HepG2 (cell line): ENCODE data around the gene ZNF184. TPM values are rescaled to one million over a fixed set of nuclear protein-coding genes. Genes with fewer than 3 reads are reported as not detected.

Experiments
- ARNTL ChIP-seq: sonication (generic); formaldehyde crosslinking; IDR thresholded peaks from 2 replicates; pipeline ENCODE4 v1.4.0; 2020; ENCODE audit warnings: mild to moderate bottlenecking, missing genetic modification reagents
- ATF3 ChIP-seq: sonication (generic); formaldehyde crosslinking; IDR thresholded peaks from 2 replicates; pipeline ENCODE4 v1.4.0; 2020; ENCODE audit warnings: missing genetic modification reagents
- BCLAF1 ChIP-seq: fragments of 450-650 bp; IDR thresholded peaks from 2 replicates; pipeline ENCODE4 v1.6.1; 2017; ENCODE audit warnings: mild to moderate bottlenecking
- CBFB ChIP-seq: sonication (generic); formaldehyde crosslinking; IDR thresholded peaks from 2 replicates; pipeline ENCODE4 v1.4.0; 2020; ENCODE audit warnings: missing genetic modification reagents
- CBX5 ChIP-seq: sonication (generic); formaldehyde crosslinking; IDR thresholded peaks from 2 replicates; pipeline ENCODE4 v1.4.0; 2020; ENCODE audit warnings: missing genetic modification reagents, borderline replicate concordance
- CEBPB ChIP-seq: IDR thresholded peaks from 2 replicates; pipeline ENCODE4 v1.6.1; 2011; ENCODE audit warnings: low read depth, low read length, improper control_type of control experiment, borderline replicate concordance
- HDAC2 ChIP-seq: sonication (generic); formaldehyde crosslinking; IDR thresholded peaks from 2 replicates; pipeline ENCODE4 v1.4.0; 2020; ENCODE audit warnings: missing genetic modification reagents
- HINFP ChIP-seq: sonication (generic); formaldehyde crosslinking; IDR thresholded peaks from 2 replicates; pipeline ENCODE4 v1.4.0; 2020; ENCODE audit warnings: low read depth, mild to moderate bottlenecking, missing genetic modification reagents
- HNRNPUL1 ChIP-seq: fragments of 200-400 bp; formaldehyde crosslinking; IDR thresholded peaks from 2 replicates; pipeline ENCODE4 v1.6.1; 2017; ENCODE audit warnings: low read depth, mild to moderate bottlenecking, low read length, moderate library complexity
- MEF2D ChIP-seq: sonication (generic); formaldehyde crosslinking; IDR thresholded peaks from 2 replicates; pipeline ENCODE4 v1.5.1; 2020; ENCODE audit warnings: mild to moderate bottlenecking, missing genetic modification reagents
- NCOR1 ChIP-seq: fragments of 200-600 bp; sonication (generic); IDR thresholded peaks from 2 replicates; pipeline ENCODE4 v1.7.0; 2017; ENCODE audit warnings: antibody characterized with exemption, low read length, borderline replicate concordance
- NFIB ChIP-seq: sonication (generic); formaldehyde crosslinking; IDR thresholded peaks from 2 replicates; pipeline ENCODE4 v1.9.0; 2021; ENCODE audit warnings: missing genetic modification reagents, mild to moderate bottlenecking, borderline replicate concordance
- NR2F2 ChIP-seq: IDR thresholded peaks from 2 replicates; pipeline ENCODE4 v1.6.1; 2012; ENCODE audit warnings: low read depth, inconsistent platforms, borderline replicate concordance
- NRL ChIP-seq: sonication (generic); formaldehyde crosslinking; IDR thresholded peaks from 2 replicates; pipeline ENCODE4 v1.5.0; 2020; ENCODE audit warnings: missing genetic modification reagents, mild to moderate bottlenecking, moderate library complexity, borderline replicate concordance
- PITX1 ChIP-seq: sonication (generic); formaldehyde crosslinking; IDR thresholded peaks from 2 replicates; pipeline ENCODE4 v1.5.1; 2020; ENCODE audit warnings: mild to moderate bottlenecking, missing genetic modification reagents
- PLRG1 ChIP-seq: fragments of 450-650 bp; conservative IDR thresholded peaks from 2 replicates; pipeline ENCODE4 v1.6.1; 2016
- RFX3 ChIP-seq: IDR thresholded peaks from 2 replicates; pipeline ENCODE4 v1.6.1; 2016; ENCODE audit warnings: missing biosample characterization, missing genetic modification reagents
- ZBTB25 ChIP-seq: IDR thresholded peaks from 2 replicates; pipeline ENCODE4 v1.6.1; 2018; ENCODE audit warnings: missing genetic modification reagents
- ZMYM2 ChIP-seq: sonication (generic); formaldehyde crosslinking; IDR thresholded peaks from 2 replicates; pipeline ENCODE4 v1.8.0; 2022; ENCODE audit warnings: mild to moderate bottlenecking, missing genetic modification reagents
- ZNF274 ChIP-seq: sonication (generic); formaldehyde crosslinking; IDR thresholded peaks from 2 replicates; pipeline ENCODE4 v1.5.1; 2020; ENCODE audit warnings: mild to moderate bottlenecking, missing genetic modification reagents
- ZNF354B ChIP-seq: sonication (generic); formaldehyde crosslinking; IDR thresholded peaks from 2 replicates; pipeline ENCODE4 v1.8.0; 2022; ENCODE audit warnings: mild to moderate bottlenecking, missing genetic modification reagents
- ZNF746 ChIP-seq: sonication (generic); formaldehyde crosslinking; IDR thresholded peaks from 2 replicates; pipeline ENCODE4 v1.8.0; 2022; ENCODE audit warnings: mild to moderate bottlenecking, missing genetic modification reagents
- ZNF788 ChIP-seq: sonication (generic); formaldehyde crosslinking; IDR thresholded peaks from 2 replicates; pipeline ENCODE4 v1.5.0; 2020; ENCODE audit warnings: mild to moderate bottlenecking, missing genetic modification reagents, borderline replicate concordance
- ZSCAN29 ChIP-seq: sonication (generic); formaldehyde crosslinking; conservative IDR thresholded peaks from 2 replicates; pipeline ENCODE4 v1.4.0; 2020; ENCODE audit warnings: mild to moderate bottlenecking, missing genetic modification reagents
- polyA plus RNA-seq, 8 experiments: library from polyadenylated mRNA; depleted of rRNA in 3 of 8; stranded (reverse) in 7 of 8; unstranded in 1 of 8; fragments of >200 nt; fragmentation: Illumina TruSeq in 4 of 8; extraction: Trizol in 4 of 8; gene quantifications; 2 replicates each; pipeline versions ENCODE4 v1.2.1 to v1.2.3, GENCODE V29; 2011 to 2016; ENCODE audit warnings: low read depth in 4 of 8, missing spikeins in 1 of 8, mixed read lengths in 1 of 8; ENCODE audit not compliant: insufficient read depth in 1 of 8
- total RNA-seq, 5 experiments: library from RNA; depleted of rRNA; stranded (reverse); fragments of >200 nt; fragmentation: Illumina TruSeq; extraction: Trizol; gene quantifications; 2 replicates each; pipeline ENCODE4 v1.2.3, GENCODE V29; 2016; ENCODE audit warnings: low read depth in 1 of 5

The ZNF184 gene
- total and polyA plus RNA-seq, 2 of the 13 experiments (the other 11 are each of a cell fraction or from before 2014, with no cell fraction given) = 2.1 to 10.1 TPM

GRCh38 chr6:27495386-27496135, 22.7 kb upstream of the ZNF184 start (continued):
- TF ChIP-seq NR2F2 = peak; percentile 43; the same call in 1 of the 2 replicates
- peak; percentile 21; the same call in 1 of the 2 replicates for TF ChIP-seq RFX3 (CRISPR knock-in tag)
- peak; percentile 97 for TF ChIP-seq ZMYM2 (CRISPR knock-in tag)
- peak; percentile 52; the same call in 1 of the 2 replicates for TF ChIP-seq ZNF746 (CRISPR knock-in tag)
- TF ChIP-seq CEBPB = no peak
- TF ChIP-seq ZNF788 (CRISPR knock-in tag) = peak; percentile 46; the same call in 1 of the 2 replicates
- TF ChIP-seq ZSCAN29 = peak; percentile 51; the same call in 1 of the 2 replicates
- TF ChIP-seq CBX5 (CRISPR knock-in tag) = peak; percentile 80
- peak; percentile 22; the same call in 1 of the 2 replicates for TF ChIP-seq CBFB (CRISPR knock-in tag)
- no peak for TF ChIP-seq PLRG1
- TF ChIP-seq MEF2D (CRISPR knock-in tag) = no peak
- peak; percentile 53; the same call in 1 of the 2 replicates for TF ChIP-seq HINFP (CRISPR knock-in tag)
- no peak for TF ChIP-seq HNRNPUL1
- TF ChIP-seq ZNF274 = peak; percentile 14; the same call in 1 of the 2 replicates
- TF ChIP-seq NFIB = no peak
- TF ChIP-seq ARNTL = peak; percentile 25; the same call in 1 of the 2 replicates
- TF ChIP-seq ZBTB25 (CRISPR knock-in tag) = peak; percentile 48; the same call in 1 of the 2 replicates
- peak; percentile 54; the same call in 1 of the 2 replicates for TF ChIP-seq NCOR1
- 0 out of 2 replicates have a peak, but pooled peaks have one; percentile 27 for TF ChIP-seq ATF3
- no peak for TF ChIP-seq BCLAF1
- TF ChIP-seq ZNF354B = no peak
- peak; percentile 30; the same call in 1 of the 2 replicates for TF ChIP-seq PITX1
- no peak for TF ChIP-seq NRL (CRISPR knock-in tag)
- peak; percentile 77 for TF ChIP-seq HDAC2 (CRISPR knock-in tag)
